GM13976 (cell line): ENCODE measurements around the gene SEC61A1.

Experiments
- DNase-seq: peaks from one replicate; pipeline ENCODE4 v3.0.0; 2012; ENCODE audit warnings: low spot score
- in situ Hi-C: fragments of 300-500 bp; cut with MboI; formaldehyde crosslinking; loops from one replicate; pipeline ENCODE4 v1.12.0; 2022; ENCODE audit warnings: low sequenced_read_pairs, mixed read lengths, inconsistent platforms; ENCODE audit not compliant: unreplicated experiment
- TF ChIP-seq, protein P1 (sequence below): IDR thresholded peaks from 2 replicates; pipeline ENCODE4 v1.5.1; 2012; ENCODE audit warnings: borderline replicate concordance, mild to moderate bottlenecking; ENCODE audit not compliant: insufficient read depth; ENCODE audit errors: extremely low read depth, missing control alignments, control extremely low read depth

Gene SEC61A1

DNA sequence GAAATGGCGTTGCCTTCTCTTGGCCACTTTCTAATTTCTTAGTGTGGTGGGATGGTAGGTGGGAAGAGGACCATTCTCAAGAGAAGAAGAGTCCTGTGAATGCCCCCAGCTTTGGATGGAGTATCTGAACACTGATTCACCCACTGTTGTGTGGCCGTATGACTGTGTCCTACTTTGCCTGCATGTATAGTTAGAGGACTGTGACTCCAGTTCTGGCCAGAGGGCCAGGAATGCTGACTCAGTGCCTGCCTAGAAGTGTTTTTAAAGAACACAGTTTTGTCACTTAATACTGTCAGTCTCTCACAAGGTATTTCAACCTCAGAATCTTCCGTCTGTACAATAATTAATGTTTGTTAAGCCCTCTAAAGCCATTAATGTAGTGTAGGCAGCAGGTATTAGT, 2.1 kb downstream of the SEC61A1 start:
- TF ChIP-seq, protein P1, sequence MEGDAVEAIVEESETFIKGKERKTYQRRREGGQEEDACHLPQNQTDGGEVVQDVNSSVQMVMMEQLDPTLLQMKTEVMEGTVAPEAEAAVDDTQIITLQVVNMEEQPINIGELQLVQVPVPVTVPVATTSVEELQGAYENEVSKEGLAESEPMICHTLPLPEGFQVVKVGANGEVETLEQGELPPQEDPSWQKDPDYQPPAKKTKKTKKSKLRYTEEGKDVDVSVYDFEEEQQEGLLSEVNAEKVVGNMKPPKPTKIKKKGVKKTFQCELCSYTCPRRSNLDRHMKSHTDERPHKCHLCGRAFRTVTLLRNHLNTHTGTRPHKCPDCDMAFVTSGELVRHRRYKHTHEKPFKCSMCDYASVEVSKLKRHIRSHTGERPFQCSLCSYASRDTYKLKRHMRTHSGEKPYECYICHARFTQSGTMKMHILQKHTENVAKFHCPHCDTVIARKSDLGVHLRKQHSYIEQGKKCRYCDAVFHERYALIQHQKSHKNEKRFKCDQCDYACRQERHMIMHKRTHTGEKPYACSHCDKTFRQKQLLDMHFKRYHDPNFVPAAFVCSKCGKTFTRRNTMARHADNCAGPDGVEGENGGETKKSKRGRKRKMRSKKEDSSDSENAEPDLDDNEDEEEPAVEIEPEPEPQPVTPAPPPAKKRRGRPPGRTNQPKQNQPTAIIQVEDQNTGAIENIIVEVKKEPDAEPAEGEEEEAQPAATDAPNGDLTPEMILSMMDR, result no peak
- in situ Hi-C loops, result no loop called here
- no peak for DNase-seq

DNA sequence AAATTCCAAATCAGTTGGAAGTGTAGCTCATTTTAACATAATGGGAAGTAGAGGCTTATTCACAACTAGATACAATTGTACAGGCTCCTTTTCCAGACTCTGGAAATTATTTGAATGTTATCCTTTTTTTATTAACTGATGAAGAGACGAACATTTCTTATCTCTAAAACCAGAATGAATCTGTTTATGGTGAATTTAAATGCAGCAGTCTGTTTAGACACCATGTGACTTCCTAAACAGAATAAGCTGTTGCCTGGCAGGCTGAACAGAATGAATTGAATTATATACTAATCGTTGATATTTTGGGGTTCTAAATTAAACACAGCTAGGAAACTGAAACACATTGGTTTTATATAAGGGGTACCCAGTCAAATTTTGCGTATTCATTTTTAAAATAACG, 4.0 kb downstream of the SEC61A1 start:
- TF ChIP-seq, protein P1, result no peak
- no peak for DNase-seq
- in situ Hi-C loops, result no loop called here

DNA sequence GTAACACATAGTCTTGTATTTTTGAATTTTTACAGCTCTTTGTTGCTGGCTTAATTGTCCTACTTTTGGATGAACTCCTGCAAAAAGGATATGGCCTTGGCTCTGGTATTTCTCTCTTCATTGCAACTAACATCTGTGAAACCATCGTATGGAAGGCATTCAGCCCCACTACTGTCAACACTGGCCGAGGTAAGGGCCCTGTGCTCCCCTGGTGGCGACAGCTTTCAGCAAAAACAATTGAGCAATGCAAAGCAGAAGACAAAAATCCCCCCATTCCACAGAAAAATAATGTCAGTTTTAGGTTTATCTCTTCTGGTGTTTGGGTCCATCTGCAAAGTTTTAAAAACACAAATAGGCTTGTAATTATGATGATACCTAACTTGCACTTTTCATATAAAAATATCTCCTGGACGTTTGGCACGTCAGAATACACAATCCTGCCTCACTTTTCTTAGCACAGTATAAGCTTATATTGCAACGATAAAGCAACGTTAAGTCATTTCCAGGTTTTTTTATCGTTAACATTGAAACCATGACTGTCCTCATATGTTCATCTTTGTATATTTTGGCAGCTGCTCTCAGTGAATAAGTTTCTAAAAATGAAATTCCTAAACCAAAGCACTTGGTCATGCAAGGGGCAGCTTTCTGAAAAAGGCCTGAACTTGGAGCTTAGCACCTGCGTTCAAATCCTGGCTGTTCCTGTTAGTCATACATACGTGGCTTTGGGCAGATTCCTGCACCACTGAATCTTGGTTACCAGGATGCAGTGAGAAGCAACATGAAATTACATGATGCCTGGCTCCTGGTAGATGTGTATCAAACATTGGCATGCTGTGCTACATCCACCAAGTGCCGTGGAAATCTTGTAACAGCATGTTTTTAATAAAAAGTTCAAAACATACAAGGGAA, 8.5 kb downstream of the SEC61A1 start:
- in situ Hi-C loops, result no loop called here
- no peak for DNase-seq
- TF ChIP-seq, protein P1, result no peak

DNA sequence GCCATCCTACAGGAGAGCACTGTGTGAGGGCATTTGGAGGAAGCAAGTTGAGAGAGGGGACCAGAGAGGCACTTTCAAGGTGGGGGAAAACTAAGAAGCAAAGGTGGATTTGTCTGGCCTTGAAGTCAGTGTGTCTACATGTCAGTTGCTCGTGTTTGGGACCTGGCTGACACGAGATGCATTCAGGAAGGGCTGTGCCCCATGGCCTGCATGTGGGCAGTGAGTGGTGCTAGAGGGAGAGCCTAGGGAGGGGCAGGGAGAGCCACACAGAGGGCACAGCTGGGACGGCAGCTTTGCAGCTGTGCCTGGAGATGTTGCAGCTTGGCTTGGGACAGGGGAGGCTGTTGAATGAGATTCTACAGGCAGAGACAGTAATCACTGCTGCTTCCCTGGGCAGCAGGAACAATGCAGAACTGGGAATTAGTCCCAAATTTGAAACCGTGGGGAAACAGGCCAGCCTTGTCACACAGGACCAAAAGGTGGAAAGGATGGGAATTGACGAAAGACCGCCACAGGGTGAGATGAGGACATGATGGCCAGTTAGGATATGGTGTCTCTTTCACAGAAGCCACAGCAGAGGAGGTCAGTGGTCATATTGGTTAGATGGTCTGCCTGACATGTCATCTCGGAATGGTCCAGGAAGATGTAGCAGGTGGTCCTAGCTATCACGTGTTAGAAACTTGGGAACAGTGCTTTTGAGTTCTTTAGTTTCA, 10.0 kb downstream of the SEC61A1 start:
- no peak for DNase-seq
- in situ Hi-C loops, result no loop called here
- TF ChIP-seq, protein P1, result no peak

DNA sequence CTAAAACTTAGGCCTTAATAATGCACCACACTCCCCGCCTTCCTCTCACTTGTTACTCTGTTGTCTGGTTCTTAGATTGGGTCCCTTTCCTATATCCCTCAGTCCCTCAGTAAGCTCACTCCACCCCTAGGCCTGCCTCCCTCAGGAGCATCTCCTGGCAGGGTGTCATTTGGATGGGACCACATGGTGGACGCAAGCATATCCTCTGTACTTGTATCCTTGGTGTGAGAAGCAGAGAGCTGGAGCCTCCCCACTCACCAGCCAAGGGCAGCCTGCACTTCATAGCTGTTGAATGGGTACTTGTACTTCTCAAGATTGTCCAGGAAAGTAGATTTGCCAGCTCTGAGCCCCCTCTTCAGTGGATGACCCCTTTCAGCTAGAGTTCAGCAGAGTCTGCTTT, 11.6 kb downstream of the SEC61A1 start:
- TF ChIP-seq, protein P1, result no peak
- in situ Hi-C loops, result no loop called here
- DNase-seq, result no peak

DNA sequence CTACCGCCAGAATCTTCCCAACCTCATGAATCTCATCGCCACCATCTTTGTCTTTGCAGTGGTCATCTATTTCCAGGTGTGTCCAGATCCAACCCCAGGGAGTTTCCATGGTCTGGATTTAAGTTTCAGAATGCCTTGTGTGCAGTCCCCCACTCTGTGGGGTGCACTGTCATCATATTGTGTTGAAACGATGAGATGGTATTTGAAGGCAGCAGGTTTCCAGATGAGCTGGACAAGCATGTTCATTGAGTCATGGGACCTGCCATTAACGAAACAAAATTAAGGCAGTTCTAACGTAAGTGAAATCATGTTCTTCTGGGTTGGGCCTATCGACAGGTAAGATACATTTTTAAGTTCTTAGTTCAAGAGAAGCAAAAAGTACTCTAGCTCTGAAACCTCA, 12.7 kb downstream of the SEC61A1 start:
- in situ Hi-C loops, result no loop called here

More for the DNA sequence above, 12.7 kb downstream of the SEC61A1 start:
- DNase-seq, result no peak
- TF ChIP-seq, protein P1, result no peak
